ENCODE results near the gene AGBL4.

The AGBL4 gene

DNA sequence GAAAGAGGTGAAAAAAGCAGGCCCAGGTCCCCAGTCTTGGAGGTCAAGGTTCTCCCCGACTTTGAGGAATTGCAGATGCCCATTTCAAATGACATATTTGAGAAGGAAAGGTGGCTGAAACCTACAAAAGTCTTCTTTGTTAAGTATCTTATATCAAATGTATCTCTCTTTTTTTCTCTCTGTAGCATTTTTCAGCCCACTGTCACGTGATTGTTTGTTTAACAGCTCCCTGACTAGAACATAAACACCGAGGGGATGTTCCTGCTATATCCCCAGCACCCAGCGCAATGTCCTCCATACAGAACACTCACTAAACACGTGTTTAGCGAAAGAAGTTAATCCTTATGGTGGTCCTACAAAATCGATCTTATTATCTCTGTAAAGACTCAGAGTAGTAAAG lies 1274.7 kb downstream of the AGBL4 start:
- DNase-seq, result no peak

DNA sequence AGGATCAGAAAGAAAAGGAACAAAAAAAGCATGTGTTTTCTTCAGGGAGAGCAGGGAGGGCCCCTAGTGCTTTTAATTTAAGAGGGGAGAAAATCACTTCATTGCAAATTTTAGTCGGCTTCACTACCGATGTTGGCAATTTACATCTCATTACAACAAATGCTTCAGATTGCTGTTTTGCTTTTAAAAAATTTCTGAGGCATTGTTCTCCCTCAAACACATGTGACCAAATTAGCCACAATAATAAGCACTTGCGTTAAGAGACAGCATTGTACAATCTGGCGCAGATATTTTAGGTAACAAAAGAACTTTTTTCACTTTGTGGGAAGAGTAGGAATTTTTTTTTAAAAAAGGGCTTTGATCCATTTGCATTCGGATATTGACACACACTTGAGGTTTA lies 1276.8 kb downstream of the AGBL4 start:
- no peak for DNase-seq

DNA sequence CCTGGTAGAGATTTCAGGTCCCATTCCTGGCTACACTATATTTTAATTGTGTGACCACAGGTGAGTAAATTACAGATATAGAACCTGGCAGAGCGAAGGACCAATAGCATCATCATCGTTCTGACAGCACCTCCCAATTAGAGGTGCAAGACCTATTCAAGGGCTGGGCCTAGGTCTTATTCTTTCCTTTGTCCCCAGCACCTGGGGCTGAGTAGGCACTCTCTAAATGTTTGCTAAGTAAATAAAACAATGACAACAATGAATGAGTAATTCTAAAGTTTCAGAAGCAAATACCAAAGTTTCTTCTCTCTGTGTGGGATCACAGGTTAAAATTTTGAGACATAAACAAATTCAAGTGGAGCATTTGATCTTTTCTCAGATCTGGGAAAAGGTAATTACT lies 1279.7 kb downstream of the AGBL4 start:
- no peak for DNase-seq

DNA sequence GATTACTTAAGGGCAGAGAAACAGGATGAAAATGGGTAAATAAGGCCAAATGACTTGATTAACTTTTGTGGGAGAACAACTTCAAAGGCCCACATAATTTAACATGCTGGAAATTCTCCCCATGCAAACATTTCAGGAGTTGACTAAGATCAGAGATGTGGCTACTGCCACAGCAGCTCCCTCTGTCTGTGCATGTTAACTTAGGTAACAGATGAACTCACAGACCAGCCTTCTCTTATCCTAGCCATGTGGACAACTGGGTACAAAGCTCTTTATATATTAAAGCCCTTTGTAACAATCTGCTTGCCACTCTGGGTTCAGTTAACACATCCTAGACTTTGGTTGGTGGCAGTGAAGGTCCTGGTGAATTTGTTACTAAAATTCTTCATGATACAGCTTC lies 1280.3 kb downstream of the AGBL4 start:
- no peak for DNase-seq

DNA sequence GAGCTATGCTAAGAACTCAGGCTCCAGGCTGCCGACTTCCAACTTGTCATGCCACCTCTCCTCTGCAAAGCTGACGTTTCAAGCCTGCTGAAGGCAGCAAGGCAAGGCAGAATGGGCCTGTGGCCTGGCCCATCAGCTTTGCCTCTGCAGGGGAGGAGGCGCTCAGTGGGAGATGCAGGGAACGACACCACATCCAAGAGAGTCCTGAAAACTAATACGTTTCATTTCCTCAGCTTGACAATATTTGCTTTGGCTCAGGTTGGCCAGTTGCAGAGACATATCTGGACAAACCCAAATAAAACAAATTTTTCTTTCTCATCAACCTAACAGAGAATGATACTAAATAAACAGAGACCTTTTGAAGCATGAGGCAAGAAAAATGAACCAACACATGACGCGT lies 1282.4 kb downstream of the AGBL4 start:
- no peak for DNase-seq

DNA sequence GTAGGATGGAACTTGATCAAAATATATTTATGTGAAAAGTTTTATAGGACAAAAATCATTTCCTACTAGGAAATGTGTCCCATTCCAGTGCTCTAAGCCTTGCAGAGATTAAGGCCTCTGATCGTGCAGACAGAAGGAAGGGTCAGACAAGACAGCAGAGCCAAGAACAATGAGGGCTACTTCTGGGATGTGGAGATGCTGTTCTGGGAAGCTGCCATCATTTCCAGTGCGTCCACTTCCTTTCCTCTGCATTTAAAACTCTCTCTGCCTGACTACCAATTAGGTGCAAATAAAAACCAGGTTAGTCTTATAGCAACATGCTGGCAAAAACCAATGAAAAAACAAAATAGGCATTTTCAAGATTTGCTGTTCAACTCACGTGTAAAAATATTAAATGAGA lies 1283.1 kb downstream of the AGBL4 start:
- no peak for DNase-seq

DNA sequence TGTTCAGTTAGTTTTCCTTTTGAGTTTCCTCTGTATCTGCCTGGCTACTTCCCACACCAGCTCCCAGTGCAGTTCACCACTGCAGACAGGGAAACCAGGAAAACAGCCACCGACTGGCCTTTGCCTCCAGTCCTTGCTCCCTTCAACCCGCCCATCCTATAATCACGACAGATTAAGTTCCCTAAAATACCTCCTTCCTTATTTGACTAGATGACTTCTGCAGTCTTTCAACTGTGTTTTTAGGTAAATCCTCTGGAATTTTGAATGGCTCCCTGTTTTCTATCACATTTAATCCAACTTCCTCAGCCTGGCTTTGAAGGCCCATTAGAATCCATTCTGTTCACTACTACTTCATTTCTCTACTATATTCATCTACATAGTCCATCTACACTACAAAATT lies 1284.7 kb downstream of the AGBL4 start:
- no peak for DNase-seq

DNA sequence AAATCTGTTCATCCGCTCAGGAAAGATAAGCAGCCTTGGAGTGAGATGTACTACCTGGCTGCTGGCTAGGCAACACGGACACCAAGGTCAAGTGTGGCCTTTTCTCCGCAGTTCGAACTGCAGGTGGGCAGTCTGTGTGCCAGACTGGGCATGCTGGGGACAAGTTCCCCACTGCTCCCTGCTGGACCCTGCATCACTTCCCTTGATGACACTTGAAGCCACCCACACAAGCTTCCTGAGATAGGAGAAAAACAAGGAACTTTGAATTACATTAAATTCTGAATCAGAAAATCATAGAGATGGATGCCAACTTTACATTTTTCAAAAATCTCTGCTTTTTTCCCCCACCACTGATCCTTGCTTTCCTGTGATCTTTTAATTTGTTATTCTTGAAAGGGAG lies 1285.4 kb downstream of the AGBL4 start:
- no peak for DNase-seq

DNA sequence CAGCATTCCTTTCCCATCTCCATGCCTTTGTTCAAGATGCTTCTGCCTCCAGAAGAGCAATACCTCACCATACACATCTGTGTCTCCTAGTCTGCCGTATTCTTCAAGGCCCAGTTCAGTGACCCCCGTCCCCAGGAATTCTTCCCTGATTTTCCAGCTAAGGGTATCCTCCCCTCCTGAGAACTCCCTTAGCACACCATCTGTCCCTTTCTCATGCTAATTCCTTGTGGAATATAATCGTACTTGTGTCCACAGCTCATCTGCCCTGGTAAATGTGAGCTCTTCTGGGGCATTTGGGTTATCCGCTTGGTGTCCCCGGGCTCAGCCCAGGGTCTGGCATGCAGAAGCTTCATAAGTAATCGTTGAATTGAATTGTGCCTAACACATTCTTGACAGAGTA lies 1288.0 kb downstream of the AGBL4 start:
- no peak for DNase-seq

DNA sequence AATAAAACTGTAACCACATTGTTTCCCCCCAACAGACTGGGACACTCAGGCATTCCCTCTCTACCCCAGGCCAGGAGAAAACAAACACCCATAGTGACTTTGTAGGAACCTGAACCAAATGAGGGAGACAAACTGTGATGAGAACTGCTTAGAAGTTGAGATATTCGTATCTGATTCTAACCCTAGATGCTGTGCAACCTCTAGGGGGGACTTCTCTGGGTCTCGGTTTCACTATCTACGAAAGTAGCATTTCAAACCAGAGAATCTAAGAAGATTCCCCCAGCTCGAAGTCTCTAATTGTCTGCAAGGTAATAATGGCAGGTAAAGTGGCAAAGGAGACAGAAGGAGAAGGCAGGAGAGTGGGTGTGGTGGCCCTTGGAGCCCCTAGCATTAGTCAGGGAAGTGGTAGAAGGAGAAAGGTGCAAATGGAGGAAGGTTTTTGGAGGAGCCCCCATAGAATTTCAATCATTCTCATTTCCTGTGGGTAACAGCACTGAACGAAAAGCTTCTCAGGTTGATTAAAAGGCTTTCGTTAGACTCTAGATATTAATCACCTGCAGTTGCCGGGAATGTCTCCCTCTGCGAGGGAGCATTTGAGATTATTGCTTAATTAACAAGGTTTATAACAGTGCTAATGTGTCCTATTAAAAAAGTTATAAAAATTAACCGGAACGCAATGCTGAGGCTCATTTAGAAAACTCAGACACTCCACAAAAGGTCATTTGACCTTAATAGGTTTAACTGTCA lies 1293.4 kb downstream of the AGBL4 start:
- no peak for DNase-seq

DNA sequence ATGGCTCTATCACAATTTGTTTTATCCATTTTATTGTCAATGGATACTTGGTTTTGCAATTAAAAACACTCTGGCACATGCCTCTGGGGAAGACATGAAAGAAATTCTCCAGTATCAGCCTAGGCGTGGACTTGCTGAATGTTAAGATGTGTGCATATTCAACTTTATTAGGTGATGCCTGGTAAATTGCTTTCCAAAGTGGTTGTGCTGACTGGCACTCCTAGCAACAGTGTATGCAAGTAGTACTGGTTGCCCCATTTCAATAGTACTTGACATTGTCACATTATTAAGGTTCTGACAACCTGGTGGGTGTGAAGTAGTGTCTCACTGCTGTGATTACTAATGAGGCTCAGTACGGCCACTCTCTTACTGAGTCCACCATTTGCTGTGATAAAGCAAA lies 1295.2 kb downstream of the AGBL4 start:
- no peak for DNase-seq

DNA sequence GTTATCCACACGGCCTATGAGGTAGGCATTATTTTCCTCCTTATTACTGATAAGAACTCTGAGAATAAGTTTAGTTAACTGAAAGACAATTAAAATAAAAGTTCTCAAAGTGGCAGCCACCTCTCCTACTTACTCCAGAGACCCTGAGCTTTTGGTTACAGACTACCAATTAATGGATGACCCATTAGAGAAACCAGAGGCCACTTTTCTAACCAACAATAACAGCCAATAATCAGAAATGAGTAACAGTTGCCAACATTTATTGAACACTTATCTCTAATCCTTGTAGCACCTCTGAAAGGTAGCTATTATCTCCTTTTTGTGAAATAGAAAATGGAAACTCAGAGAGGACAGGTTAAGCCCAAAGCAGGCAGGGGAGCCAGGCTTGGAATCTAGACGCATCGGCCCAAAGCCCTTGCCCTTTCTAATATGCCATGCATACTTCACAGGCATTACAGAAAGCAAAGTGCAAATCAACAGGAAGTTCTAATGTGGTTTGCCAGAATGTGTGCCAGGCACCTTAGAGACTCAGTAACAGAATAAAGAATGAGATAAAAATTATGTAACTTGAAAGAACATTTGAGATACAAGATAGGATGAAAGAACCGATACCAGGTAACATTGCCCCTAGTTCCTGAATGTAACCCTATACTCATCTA lies 1297.1 kb downstream of the AGBL4 start:
- DNase-seq, result no peak

DNA sequence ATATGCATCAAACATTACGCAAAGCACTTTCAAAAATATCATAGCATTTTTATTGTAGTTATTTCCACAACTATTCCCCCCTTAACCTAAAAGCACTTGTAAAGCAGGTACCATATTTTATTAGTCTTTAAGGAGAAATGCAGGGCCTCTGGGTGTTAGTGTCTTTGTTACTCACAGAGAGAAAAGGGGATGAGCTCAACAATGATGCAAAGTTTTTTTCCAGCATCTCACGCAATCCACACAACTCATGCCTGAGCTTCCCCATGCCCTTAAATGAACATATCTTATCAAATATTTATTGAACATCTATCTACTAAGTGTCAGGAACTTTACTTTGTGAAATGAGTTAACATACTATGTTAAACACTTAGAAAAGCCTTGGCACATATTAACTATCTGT lies 1297.6 kb downstream of the AGBL4 start:
- DNase-seq, result no peak

DNA sequence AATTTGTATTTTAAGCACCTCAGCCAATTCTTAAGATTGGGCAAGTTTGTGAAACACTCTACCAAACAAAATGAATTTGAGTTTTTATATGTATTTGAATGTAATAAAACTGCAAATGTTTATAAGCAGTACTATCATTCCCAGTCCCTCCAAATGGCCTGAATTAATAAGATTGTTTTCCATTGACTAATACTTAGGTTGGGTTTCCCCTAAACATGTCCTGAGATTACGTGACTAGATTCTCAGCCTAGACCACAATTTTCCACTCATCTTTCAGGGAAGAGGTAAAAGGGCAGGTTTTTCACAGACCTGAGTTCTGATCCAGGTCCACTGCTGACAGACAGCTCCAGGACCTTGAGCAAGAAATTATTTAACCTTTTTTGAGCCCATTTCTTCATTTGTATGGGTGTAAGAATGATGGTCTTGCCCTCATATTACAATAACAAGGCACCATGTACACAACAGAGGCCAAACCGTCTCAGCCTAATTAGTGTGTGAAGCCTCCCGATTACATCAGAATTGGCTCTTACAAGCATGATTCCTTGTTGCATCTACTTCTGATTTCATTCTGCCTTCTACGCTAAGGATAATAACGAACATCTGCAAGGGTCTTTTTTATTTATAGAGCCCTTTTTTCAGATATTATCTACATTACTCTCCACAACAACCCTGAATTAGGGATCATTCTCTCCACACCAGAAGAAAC lies 1298.3 kb downstream of the AGBL4 start:
- DNase-seq, result no peak

DNA sequence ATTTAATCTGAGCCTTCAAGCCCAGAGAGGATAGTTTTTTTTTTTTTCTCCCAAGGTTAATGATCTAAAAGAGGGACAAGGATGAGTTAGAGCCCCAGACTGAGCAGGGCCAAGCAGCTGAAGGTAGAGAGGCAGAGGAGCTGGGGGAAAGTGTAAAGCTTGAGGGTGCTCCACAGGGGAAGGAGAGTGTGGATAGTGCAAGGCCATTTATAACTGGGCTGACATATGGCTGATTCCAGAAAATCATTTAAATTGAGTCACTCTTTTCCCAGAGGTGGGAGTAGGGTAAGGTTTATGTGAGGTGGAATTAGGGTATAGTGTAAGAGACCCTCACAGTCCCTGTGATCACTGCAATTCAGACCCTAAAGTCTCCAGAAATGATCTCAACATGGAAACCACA lies 1302.8 kb downstream of the AGBL4 start:
- DNase-seq, result no peak

DNA sequence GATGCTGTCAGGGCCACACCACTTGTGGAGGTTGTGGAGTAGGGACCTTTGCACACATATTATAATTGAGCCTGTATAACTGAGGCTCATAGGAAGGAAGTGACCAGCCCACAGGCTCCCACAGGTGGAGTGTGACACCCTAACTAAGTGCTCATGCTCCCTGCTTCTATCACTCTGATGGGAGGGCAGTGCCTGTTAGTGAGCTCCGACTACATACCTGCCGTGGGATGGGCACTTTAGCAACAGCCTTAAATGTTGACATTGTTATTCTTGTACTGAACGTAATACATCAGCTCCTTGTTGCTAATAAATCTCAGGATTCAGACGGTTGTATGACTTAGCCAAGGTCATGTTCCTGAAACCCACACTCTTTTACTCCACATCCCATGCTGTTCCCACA lies 1305.0 kb downstream of the AGBL4 start:
- no peak for DNase-seq

DNA sequence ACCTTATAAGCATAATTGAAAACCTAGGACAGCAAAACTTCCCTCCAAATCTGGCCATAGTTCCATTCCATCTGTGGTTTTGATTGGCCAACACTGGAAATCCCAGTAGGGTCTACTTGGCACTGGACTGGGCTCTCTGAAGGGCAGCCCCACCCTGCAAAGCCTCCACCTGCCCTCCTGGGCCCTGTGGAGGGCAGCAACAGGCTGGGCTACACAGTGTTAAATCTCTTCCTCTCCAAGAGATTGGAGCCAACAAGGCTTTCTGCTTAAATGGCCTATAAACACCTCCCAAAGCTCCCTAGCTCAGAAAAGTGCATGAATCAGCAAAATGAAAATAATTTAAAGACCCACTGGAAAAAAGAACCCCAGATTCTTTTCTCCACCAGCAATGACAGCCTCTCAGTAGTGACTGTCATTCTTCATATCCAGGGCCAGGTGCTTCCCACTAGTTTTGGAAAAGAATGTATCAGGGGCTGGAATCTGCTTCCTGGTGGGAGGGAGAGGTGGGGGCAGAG lies 1305.6 kb downstream of the AGBL4 start:
- DNase-seq, result no peak

DNA sequence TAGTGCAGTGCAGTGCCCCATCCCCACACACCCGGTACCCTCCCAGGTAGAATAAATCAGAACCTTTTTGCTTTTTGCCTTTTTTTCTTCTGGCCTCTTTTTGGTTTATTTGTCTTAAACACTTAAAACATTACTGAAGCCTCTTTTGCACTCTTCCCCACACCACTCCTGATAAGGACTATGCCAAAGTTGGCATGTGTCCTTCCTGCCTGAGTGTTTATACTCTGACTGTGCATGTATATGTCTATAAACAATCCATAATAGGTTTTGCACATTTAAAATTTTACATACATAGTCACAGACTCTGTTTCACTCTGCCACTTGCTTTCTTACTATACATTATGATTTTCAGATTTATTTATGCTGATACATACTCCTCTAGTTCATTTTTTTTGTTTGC lies 1306.7 kb downstream of the AGBL4 start:
- no peak for DNase-seq

DNA sequence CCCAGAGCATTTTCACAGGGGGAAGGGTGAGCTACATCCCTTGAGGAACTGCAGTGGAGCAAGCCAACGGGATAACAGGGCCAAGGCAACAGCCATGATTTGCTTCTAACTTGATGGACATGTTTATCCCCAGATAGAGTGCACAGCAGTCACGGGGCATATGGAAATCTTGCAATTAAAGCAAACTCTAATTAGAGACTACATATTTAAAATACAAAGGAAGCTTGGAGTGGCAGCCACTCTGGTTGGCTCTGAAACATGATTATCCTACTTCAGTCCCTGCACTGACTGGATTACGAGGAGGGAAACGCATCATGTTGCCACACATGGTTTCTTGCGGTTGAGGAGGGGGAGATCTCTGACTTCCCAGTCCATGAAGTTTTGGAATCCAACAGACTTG lies 1307.8 kb downstream of the AGBL4 start:
- no peak for DNase-seq

DNA sequence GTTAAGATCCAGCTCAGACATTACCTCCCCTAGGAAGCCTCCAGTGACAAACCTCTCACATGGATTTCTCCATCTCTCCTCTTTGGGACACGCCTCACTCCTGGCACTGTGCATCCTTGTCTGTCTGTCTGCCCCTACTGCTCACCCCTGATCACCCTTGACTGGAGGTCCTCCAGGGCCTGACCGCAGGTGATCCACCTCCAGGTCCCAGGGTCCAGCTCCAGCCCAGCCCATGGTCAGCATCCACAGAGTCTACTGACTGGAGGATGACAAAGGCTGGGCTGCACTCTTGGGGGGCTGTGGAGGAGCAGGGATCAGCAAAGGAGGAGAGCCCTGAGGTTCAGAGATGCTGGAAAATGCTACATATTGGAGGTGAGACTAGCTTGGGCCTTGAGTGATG lies 1312.8 kb downstream of the AGBL4 start:
- no peak for DNase-seq

DNA sequence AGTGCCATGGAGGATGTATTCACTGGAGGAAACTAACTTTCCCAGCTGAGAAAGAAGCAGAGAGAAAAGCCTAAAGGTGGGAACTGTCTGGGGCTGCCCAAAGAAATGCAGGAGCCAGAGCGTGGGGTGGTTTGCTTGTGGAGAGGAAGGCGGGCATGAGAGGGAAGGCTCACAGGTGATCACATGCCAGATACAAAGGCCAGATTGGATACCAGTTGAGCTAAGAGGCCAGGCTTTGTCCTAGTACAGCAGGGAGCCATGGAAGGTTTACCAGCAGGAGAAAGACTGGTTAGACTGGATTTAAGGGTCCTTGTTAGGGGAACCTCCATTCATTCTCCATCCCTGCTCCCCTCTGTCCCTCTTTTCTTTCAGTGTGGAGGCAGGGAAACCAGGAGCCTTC lies 1313.4 kb downstream of the AGBL4 start:
- no peak for DNase-seq

DNA sequence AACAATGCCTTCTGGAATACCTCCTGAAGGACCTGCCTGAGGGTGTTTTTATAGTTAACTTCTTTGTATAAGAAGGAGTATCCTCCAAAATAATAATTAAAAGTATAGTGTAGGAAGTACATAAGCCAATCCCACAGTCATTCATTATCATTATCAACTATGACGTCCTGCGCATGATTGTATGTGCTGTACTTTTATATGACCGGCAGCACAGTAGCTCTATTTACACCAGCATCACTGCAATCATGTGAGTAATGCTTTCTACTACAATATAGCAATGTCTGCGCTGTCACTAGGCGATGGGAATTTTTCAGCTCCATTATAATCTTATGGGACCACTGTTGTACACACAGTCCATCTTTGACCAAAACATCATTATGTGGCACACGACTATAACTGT lies 1319.0 kb downstream of the AGBL4 start:
- DNase-seq, result no peak

DNA sequence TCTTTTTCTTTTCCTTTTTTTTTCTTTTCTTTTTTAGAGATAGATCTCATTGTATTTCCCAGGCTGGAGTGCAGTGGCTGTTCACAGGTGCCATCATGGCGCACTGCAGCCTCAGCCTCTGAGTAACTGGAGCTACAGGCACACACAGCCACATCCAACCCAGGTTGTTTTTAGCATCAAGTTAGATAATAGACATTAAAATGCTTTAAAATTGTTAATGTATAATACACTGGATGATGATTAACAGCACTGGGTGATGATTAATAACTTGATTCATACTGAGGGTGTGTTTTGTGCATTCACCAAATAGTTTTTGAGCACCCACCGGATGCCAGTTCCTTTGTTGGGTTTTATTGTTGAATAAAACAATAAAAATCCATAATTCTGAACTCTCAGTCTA lies 1322.3 kb downstream of the AGBL4 start:
- DNase-seq, result no peak

DNA sequence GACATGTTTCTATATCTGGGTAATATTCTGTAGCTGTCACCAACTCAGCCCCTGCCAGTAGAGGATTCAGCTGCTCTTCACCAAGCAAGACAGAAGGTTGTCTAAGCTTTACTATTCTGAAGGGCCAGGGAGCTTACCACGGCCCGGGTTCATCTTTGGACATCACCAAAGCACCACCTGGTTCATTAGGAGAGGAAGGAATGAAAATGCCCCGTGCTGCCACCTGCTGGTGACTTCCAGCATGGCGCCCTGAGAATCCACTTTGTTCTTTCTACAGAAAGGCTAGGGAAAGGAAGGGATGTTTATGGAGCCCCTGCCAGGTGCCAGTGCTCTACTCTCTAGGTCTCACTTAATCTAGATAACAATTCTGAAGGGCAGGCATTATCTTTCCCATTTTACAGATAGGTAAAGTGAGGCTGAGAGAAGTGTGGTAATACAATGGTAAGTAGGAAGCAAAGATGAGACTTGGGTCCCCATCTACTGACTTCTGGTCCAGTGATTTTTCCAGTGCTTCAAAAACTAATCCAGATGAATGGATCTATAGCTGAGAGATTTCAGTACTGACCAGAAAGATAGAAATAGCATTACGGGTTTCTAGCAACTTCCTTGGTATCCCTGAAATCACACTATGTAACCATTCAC lies 1326.6 kb downstream of the AGBL4 start:
- DNase-seq, result peak; percentile 68
